Measurements from ENCODE around the gene ETS2. TPM values are rescaled to one million over a fixed set of nuclear protein-coding genes. Genes with fewer than 3 reads are reported as not detected.

Gene ETS2
- total RNA-seq, 1 experiment from 2014 or later = 35.3 TPM

- Histone ChIP-seq H3K27me3 (ENCODE audit: insufficient read depth, low read length) (no peaks in the 10 kb centered on the region), H2BK120ac (ENCODE audit: low read depth, low read length, poor library complexity, severe bottlenecking) (no peak overlapping the region), H3K79me2 (ENCODE audit: insufficient read depth, low read length) (peaks cover 2% of the 10 kb centered on the region; the same call in 1 of the 2 replicates), H3K23me2 (ENCODE audit: insufficient read length, low read depth, low read length, poor library complexity, severe bottlenecking) (no peaks in the 10 kb centered on the region), H3K23ac (ENCODE audit: insufficient read length, low read depth, low read length) (no peak overlapping the region), H3K56ac (ENCODE audit: insufficient read length, low read depth, low read length) (no peak overlapping the region), H2BK12ac (ENCODE audit: insufficient read length, low read depth, low read length) (no peak overlapping the region), H3K4me1 (ENCODE audit: insufficient read depth, low read length) (no peaks in the 10 kb centered on the region; the same call in 1 of the 2 replicates), H3K9ac (ENCODE audit: extremely low read depth, insufficient read length, low read length) (no peak overlapping the region), H3K79me1 (ENCODE audit: insufficient read depth, low read depth, low read length, poor library complexity, severe bottlenecking) (no peaks in the 10 kb centered on the region), H2BK5ac (ENCODE audit: insufficient read length, low read length) (no peak overlapping the region), H3K9me3 (ENCODE audit: control insufficient read depth, low read depth, low read length) (no peaks in the 10 kb centered on the region), H4K8ac (replicated peaks; ENCODE audit: insufficient read length, low read depth, low read length) (no peak overlapping the region), H4K5ac (ENCODE audit: insufficient read length, low read depth, low read length) (no peak overlapping the region), H3K4ac (ENCODE audit: low read depth, low read length) (no peak overlapping the region), H3T11ph (ENCODE audit: low read length) (no peak overlapping the region), H2BK15ac (ENCODE audit: low read depth, low read length) (no peak overlapping the region), H2AFZ (ENCODE audit: low read length) (no peak overlapping the region), H3K18ac (ENCODE audit: insufficient read length, low read depth, low read length) (no peak overlapping the region), H3K14ac (ENCODE audit: insufficient read depth, low read length) (no peak overlapping the region), H4K91ac (ENCODE audit: insufficient read length, low read depth, low read length) (no peak overlapping the region), H3K27ac (ENCODE audit: insufficient read length, low read depth, low read length) (no peak overlapping the region), H4K20me1 (ENCODE audit: control insufficient read depth, insufficient read depth, insufficient read length) (no peaks in the 10 kb centered on the region), H2AK5ac (ENCODE audit: insufficient read length, low read length) (no peak overlapping the region), H2BK20ac (ENCODE audit: low read depth, low read length, poor library complexity, severe bottlenecking) (no peak overlapping the region), H3K4me2 (ENCODE audit: insufficient read depth, insufficient read length, low read length) (no peak overlapping the region)
- Mint-ChIP-seq H3K4me1 (peaks cover under 1 to 6% of the 10 kb centered on the region in 2 experiments; a peak in 3 of 4 replicates), H3K36me3 (ENCODE audit: insufficient read depth in 1 of 3, low read depth in 3 of 3) (peaks cover 88 to 98% (median 96%) of the 10 kb centered on the region in 3 experiments), H3K27ac (no peak overlapping the region), H3K9me3 (no peaks in the 10 kb centered on the region), H3K27me3 (ENCODE audit: low read depth) (no peaks in the 10 kb centered on the region), H3K4me3 (no peak overlapping the region)
- DNase-seq = no peak
- TF ChIP-seq, protein P1, sequence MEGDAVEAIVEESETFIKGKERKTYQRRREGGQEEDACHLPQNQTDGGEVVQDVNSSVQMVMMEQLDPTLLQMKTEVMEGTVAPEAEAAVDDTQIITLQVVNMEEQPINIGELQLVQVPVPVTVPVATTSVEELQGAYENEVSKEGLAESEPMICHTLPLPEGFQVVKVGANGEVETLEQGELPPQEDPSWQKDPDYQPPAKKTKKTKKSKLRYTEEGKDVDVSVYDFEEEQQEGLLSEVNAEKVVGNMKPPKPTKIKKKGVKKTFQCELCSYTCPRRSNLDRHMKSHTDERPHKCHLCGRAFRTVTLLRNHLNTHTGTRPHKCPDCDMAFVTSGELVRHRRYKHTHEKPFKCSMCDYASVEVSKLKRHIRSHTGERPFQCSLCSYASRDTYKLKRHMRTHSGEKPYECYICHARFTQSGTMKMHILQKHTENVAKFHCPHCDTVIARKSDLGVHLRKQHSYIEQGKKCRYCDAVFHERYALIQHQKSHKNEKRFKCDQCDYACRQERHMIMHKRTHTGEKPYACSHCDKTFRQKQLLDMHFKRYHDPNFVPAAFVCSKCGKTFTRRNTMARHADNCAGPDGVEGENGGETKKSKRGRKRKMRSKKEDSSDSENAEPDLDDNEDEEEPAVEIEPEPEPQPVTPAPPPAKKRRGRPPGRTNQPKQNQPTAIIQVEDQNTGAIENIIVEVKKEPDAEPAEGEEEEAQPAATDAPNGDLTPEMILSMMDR (conservative IDR thresholded peaks at IDR 0.05) = no peak
- no CpG with 5 or more reads among the region's 8 CpGs for WGBS (ENCODE audit: extremely low coverage, insufficient read length, low lambda C conversion rate)
Observed at GRCh38 chr21:38819719-38820159, 14.0 kb downstream of the ETS2 start.

All from H9 (cell line).